SK-N-MC (cell line): Measurements from ENCODE around the gene ANLN.
"Not testable (repeated sequence)": the region's sequence is repeated elsewhere in the genome, so short reads cannot be mapped to it uniquely, and the experiment has no call there.

Source experiments
- DNase-seq: peaks from one replicate; pipeline ENCODE4 v3.0.0-alpha.2; 2011; ENCODE audit warnings: low read depth, low spot score
- H3K27ac ChIP-seq: fragments of 200-600 bp; sonication (generic); 2 replicates; pipeline ENCODE4 v1.5.1; 2016; ENCODE audit warnings: mixed run types
- H3K36me3 ChIP-seq: fragments of 200-600 bp; sonication (generic); 2 replicates; pipeline ENCODE4 v1.6.1; 2017; ENCODE audit warnings: antibody characterized with exemption, low read length, mixed read lengths; ENCODE audit not compliant: insufficient read depth
- H3K4me3 ChIP-seq: fragments of 200-600 bp; sonication (generic); 2 replicates; pipeline ENCODE4 v1.5.1; 2016
- H3K9ac ChIP-seq: fragments of 200-600 bp; sonication (generic); 2 replicates; pipeline ENCODE4 v1.8.0; 2017; ENCODE audit warnings: mixed run types, mixed read lengths; ENCODE audit not compliant: insufficient read length
- H3K9me3 ChIP-seq: fragments of 200-600 bp; sonication (generic); 2 replicates; pipeline ENCODE4 v1.6.1; 2017; ENCODE audit warnings: low read depth, mild to moderate bottlenecking, antibody characterized with exemption, low read length, moderate library complexity, mixed read lengths
- EZH2 ChIP-seq: fragments of 200-600 bp; sonication (generic); IDR thresholded peaks from one replicate; pipeline ENCODE4 v1.6.1; 2017; ENCODE audit warnings: antibody characterized with exemption
- FOXP2 ChIP-seq: optimal IDR thresholded peaks from 2 replicates; pipeline ENCODE3; 2011; ENCODE audit warnings: mild to moderate bottlenecking, moderate library complexity; ENCODE audit not compliant: insufficient read depth; ENCODE audit errors: extremely low read length, control extremely low read depth
- POLR2AphosphoS5 ChIP-seq: IDR thresholded peaks from 2 replicates; pipeline ENCODE4 v1.6.1; 2012; ENCODE audit warnings: mild to moderate bottlenecking, low read depth, low read length, borderline replicate concordance

ANLN gene

GRCh38 chr7:36460811-36461429 lies 71.3 kb downstream of the ANLN start:
- Histone ChIP-seq H3K27ac (no peak overlapping the region), H3K36me3 (no peaks in the 10 kb centered on the region), H3K9ac (no peak overlapping the region), H3K4me3 (no peak overlapping the region), H3K9me3 (no peaks in the 10 kb centered on the region)
- TF ChIP-seq EZH2 (no peak), FOXP2 (no peak), POLR2AphosphoS5 (no peak)
- no peak for DNase-seq

- H3K9me3 ChIP-seq, result no peaks in the 10 kb centered on the region
- TF ChIP-seq POLR2AphosphoS5 (no peak), FOXP2 (no peak), EZH2 (no peak)
- H3K36me3 ChIP-seq, result no peaks in the 10 kb centered on the region
- H3K27ac ChIP-seq, result no peak overlapping the region
- DNase-seq, result no peak
- H3K9ac ChIP-seq, result no peak overlapping the region
- H3K4me3 ChIP-seq, result no peak overlapping the region
Observed at GRCh38 chr7:36462551-36463137, 73.0 kb downstream of the ANLN start.

GRCh38 chr7:36464271-36464670 lies 74.6 kb downstream of the ANLN start:
- no peak for TF ChIP-seq FOXP2
- Histone ChIP-seq H3K36me3 (no peaks in the 10 kb centered on the region), H3K4me3 (no peak overlapping the region), H3K27ac (no peak overlapping the region), H3K9ac (no peak overlapping the region), H3K9me3 (no peaks in the 10 kb centered on the region)
- no peak for DNase-seq

DNA sequence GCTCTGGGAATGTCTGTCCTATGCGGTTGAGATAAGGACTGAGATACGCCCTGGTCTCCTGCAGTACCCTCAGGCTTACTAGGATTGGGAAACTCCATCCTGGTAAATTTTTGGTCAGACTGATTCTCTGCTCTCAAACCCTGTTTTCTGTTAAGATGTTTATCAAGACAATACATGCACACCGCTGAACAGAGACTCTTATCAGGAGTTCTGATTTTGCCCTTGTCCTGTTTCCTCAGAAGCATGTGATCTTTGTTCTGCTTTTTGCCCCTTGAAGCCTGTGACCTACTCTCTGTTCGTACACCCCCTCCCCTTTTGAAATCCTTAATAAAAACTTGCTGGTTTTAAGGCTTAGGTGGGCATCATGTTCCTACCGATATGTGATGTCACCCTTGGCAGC lies 76.3 kb downstream of the ANLN start:
- not testable (repeated sequence) for H3K9me3 ChIP-seq, H3K36me3 ChIP-seq, H3K9ac ChIP-seq, H3K4me3 ChIP-seq, DNase-seq, H3K27ac ChIP-seq

DNA sequence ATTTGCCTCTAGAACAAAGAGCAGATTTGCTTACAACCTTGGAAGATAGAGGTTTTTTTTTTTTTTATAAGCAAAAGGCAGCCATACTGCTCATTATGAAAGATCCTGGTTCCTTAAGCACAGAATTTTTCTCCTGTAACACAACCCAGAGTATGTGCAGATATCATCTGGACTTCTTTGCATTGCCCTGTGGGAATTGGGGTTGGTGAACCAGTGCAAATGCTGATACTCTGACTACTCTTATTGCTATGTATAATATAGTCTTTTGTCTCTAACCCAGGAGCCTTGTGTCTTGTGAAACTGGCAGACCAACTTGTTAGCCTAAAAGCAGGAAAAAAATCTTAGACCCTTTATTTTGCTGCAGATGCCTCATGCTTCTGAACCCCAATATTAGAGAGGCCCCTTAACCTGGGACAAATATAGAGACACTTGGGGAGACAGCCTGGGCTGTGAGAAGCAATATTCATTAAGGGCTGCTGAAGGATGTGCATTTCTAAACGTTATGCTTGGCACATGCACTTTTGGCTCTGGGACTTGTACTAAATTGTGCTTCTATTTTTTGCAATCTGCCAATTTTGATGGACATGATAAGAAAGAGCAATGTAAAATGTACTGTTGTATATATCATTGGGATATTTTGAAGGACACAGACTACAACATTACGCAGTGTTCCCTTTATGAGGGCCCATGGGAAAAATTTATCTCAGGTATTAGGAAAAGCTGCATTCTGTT lies 78.9 kb downstream of the ANLN start:
- TF ChIP-seq FOXP2, result no peak
- TF ChIP-seq EZH2, result no peak
- no peaks in the 10 kb centered on the region for H3K36me3 ChIP-seq
- no peak overlapping the region for H3K4me3 ChIP-seq
- no peak for DNase-seq
- no peak overlapping the region for H3K9ac ChIP-seq
- H3K27ac ChIP-seq, result no peak overlapping the region
- no peaks in the 10 kb centered on the region for H3K9me3 ChIP-seq

- DNase-seq, result no peak
- Histone ChIP-seq H3K4me3 (no peak overlapping the region), H3K9me3 (no peaks in the 10 kb centered on the region), H3K9ac (no peak overlapping the region), H3K36me3 (no peaks in the 10 kb centered on the region), H3K27ac (no peak overlapping the region)
- TF ChIP-seq FOXP2 (no peak), POLR2AphosphoS5 (no peak), EZH2 (no peak)
Observed at GRCh38 chr7:36469236-36469635, 79.6 kb downstream of the ANLN start.

GRCh38 chr7:36472141-36472729 lies 82.6 kb downstream of the ANLN start:
- H3K27ac ChIP-seq, result no peak overlapping the region
- no peaks in the 10 kb centered on the region for H3K36me3 ChIP-seq
- H3K9ac ChIP-seq, result no peak overlapping the region
- DNase-seq, result no peak
- TF ChIP-seq FOXP2, result no peak
- TF ChIP-seq POLR2AphosphoS5, result no peak
- TF ChIP-seq EZH2, result no peak
- H3K9me3 ChIP-seq, result no peaks in the 10 kb centered on the region
- no peak overlapping the region for H3K4me3 ChIP-seq

DNA sequence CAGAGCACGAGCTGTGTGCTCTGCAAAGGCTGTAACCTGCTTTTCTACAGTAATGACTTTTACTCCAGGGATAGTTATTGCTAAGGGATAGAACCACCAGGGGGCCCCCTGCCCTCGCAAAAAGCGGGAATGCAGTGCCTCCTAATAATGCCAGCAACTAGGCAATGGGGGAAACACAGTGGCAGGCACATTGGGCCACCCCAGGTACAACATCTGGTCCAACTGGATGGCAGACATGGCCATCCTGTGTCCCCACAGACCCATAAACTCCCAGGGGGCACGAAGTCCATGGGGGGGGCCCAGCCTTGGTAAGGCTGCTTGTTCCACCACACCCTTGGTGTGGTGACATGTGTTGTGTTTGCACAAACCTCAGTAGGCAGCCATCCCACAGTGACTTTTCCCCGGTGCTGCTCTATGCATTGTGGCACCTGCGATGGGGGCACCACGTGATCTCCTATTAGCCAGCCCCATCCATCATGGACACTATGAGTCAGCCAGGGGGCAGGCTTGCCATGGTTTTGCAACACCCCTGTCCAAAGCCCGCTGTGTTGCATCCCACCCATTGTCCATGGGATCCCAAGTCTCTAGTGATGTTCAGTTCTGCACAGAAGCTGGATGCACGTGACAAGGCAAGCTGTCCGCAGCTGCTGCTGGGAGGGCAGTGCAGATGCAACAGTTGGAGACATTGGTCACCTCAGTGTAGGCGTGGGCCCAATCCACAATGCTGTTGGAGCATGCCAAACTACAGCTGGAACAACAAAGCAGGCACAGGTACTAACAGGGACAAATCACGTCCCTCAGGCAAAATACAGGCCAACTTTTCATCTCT lies 84.0 kb downstream of the ANLN start:
- H3K9ac ChIP-seq, result no peak overlapping the region
- TF ChIP-seq EZH2 (no peak), POLR2AphosphoS5 (no peak), FOXP2 (no peak)
- no peak overlapping the region for H3K27ac ChIP-seq
- no peaks in the 10 kb centered on the region for H3K9me3 ChIP-seq
- no peak overlapping the region for H3K4me3 ChIP-seq
- H3K36me3 ChIP-seq, result no peaks in the 10 kb centered on the region
- DNase-seq, result peak; percentile 2
